ENCODE measurements around the gene KLF5. TPM values are rescaled to one million over a fixed set of nuclear protein-coding genes. Genes with fewer than 3 reads are reported as not detected.

Gene KLF5
- total RNA-seq, 2 experiments from 2014 or later = 0.29 to 0.82 TPM

DNA sequence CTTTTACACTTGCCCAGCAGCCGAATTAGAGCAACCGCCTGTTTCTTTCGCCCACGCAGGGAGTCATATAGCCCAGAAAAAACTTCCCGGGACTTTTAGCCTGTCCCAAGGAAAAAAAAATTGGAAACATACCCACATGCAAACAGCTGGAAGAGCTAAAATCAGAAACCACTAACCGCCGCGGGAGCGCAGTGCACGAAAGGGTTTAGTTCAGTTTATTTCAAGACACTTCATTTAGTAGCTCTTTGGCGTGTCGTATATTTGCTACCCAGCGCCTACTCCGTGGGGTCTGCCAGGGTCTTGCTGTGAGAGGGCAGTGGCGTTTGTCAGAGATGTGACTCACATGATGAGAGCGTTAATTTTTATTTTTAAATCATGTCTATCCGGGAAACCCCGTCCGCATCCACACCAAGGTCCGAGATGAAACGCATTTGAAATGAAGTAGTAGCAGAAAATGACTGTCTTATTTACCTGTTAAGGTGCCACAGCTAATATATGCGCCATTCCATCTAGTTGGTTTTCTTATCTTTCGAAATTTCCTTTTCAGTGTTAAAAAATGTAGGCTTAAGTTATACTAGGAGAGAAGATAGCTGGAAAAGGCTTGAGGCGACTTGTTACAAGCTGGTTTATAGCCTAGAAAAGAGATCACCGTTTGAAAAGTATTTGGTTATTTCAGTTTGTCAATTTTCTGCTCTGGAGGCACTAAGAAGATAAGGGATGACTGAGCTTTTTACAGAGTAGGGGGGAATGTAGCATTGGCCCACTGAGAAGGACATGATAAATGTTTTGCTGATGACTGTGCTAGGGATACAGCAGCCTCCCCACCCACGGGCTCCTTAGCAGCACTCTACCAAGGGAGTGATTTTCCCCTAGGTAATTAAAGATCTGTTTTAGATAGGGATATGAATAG, 1.7 kb downstream of the KLF5 start:
- intact Hi-C loops (cut with micrococcal nuclease; ENCODE audit: unreplicated experiment) = no loop called here
- Histone ChIP-seq H3K27ac (ENCODE audit: low read depth, low read length, poor library complexity, severe bottlenecking) (no peak overlapping the region), H3K4me1 (ENCODE audit: insufficient read depth, low read length, poor library complexity, severe bottlenecking) (no peaks in the 10 kb centered on the region), H3K4me3 (ENCODE audit: low read depth, low read length, poor library complexity, severe bottlenecking) (no peak overlapping the region), H3K79me2 (ENCODE audit: insufficient read depth, low read depth, low read length) (no peaks in the 10 kb centered on the region), H3K36me3 (ENCODE audit: insufficient read depth, low read length) (no peaks in the 10 kb centered on the region), H2AFZ (ENCODE audit: low read length) (no peak overlapping the region), H4K20me1 (ENCODE audit: insufficient read depth, low read length) (no peaks in the 10 kb centered on the region; the same call in 1 of the 2 replicates), H3K4me2 (ENCODE audit: low read length) (peak overlapping the region; percentile 66; the same call in 1 of the 2 replicates), H3K9me2 (ENCODE audit: insufficient read depth, low read length) (no peaks in the 10 kb centered on the region), H3K9me3 (ENCODE audit: low read length) (no peaks in the 10 kb centered on the region)
- TF ChIP-seq EZH2phosphoT487 (IDR thresholded peaks at IDR 0.05; ENCODE audit: borderline replicate concordance, low read depth, low read length) = peak; percentile 55; the same call in 1 of the 2 replicates
- TF ChIP-seq CTCF (conservative IDR thresholded peaks at IDR 0.05; ENCODE audit: low read length) = no peak
- DNase-seq (ENCODE audit: low spot score) = no peak
- no TSS peak for BruUV-seq (replicated peaks)
- CTCF ChIA-PET (ENCODE audit: unreplicated experiment) = no interaction called here
- POLR2A ChIA-PET = interaction anchor here (0.7 kb wide), 3 partner anchors 12 to 238 kb away, joined by 3 to 5 read pairs (median 3); no protein-coding TSS in a partner anchor

GRCh38 chr13:73061473-73061872, 2.7 kb downstream of the KLF5 start:
- DNase-seq (ENCODE audit: low spot score) = no peak
- TF ChIP-seq EZH2phosphoT487 (IDR thresholded peaks at IDR 0.05; ENCODE audit: borderline replicate concordance, low read depth, low read length) (no peak), CTCF (conservative IDR thresholded peaks at IDR 0.05; ENCODE audit: low read length) (no peak)
- Histone ChIP-seq H3K4me3 (ENCODE audit: low read depth, low read length, poor library complexity, severe bottlenecking) (no peak overlapping the region), H3K9me3 (ENCODE audit: low read length) (no peaks in the 10 kb centered on the region), H3K4me2 (ENCODE audit: low read length) (no peak overlapping the region), H3K79me2 (ENCODE audit: insufficient read depth, low read depth, low read length) (no peaks in the 10 kb centered on the region), H2AFZ (ENCODE audit: low read length) (no peak overlapping the region), H4K20me1 (ENCODE audit: insufficient read depth, low read length) (no peaks in the 10 kb centered on the region; the same call in 1 of the 2 replicates), H3K9me2 (ENCODE audit: insufficient read depth, low read length) (no peaks in the 10 kb centered on the region), H3K27ac (ENCODE audit: low read depth, low read length, poor library complexity, severe bottlenecking) (no peak overlapping the region), H3K36me3 (ENCODE audit: insufficient read depth, low read length) (no peaks in the 10 kb centered on the region), H3K4me1 (ENCODE audit: insufficient read depth, low read length, poor library complexity, severe bottlenecking) (no peaks in the 10 kb centered on the region)
- ChIA-PET POLR2A (no interaction called here), CTCF (ENCODE audit: unreplicated experiment) (no interaction called here)
- BruUV-seq (replicated peaks) = no TSS peak
- intact Hi-C loops (cut with micrococcal nuclease; ENCODE audit: unreplicated experiment) = no loop called here

- Histone ChIP-seq H3K4me2 (ENCODE audit: low read length) (no peak overlapping the region), H3K36me3 (ENCODE audit: insufficient read depth, low read length) (no peaks in the 10 kb centered on the region), H3K79me2 (ENCODE audit: insufficient read depth, low read depth, low read length) (no peaks in the 10 kb centered on the region), H3K4me3 (ENCODE audit: low read depth, low read length, poor library complexity, severe bottlenecking) (no peak overlapping the region), H3K9me3 (ENCODE audit: low read length) (no peaks in the 10 kb centered on the region), H2AFZ (ENCODE audit: low read length) (no peak overlapping the region), H3K27ac (ENCODE audit: low read depth, low read length, poor library complexity, severe bottlenecking) (no peak overlapping the region), H4K20me1 (ENCODE audit: insufficient read depth, low read length) (no peaks in the 10 kb centered on the region), H3K9me2 (ENCODE audit: insufficient read depth, low read length) (no peaks in the 10 kb centered on the region), H3K4me1 (ENCODE audit: insufficient read depth, low read length, poor library complexity, severe bottlenecking) (no peaks in the 10 kb centered on the region)
- no TSS peak for BruUV-seq (replicated peaks)
- intact Hi-C loops (cut with micrococcal nuclease; ENCODE audit: unreplicated experiment) = no loop called here
- ChIA-PET POLR2A (no interaction called here), CTCF (ENCODE audit: unreplicated experiment) (no interaction called here)
- no peak for DNase-seq (ENCODE audit: low spot score)
- no peak for TF ChIP-seq EZH2phosphoT487 (IDR thresholded peaks at IDR 0.05; ENCODE audit: borderline replicate concordance, low read depth, low read length)
- no peak for TF ChIP-seq CTCF (conservative IDR thresholded peaks at IDR 0.05; ENCODE audit: low read length)
Observed at GRCh38 chr13:73061876-73062275, 3.1 kb downstream of the KLF5 start.
